Heart left ventricle (tissue), 16 donors: Measurements from ENCODE around the gene VAMP7. TPM values are rescaled to one million over a fixed set of nuclear protein-coding genes. Genes with fewer than 3 reads are reported as not detected.
"Not testable (repeated sequence)": the region's sequence is repeated elsewhere in the genome, so short reads cannot be mapped to it uniquely, and the experiment has no call there.

Experiments
- ATAC-seq, 4 donors: fragments of 200-7000 bp; cut with Tn5 transposase; one replicate each; pipeline ENCODE4 v1.9.1; 2020 to 2022; ENCODE audit warnings: moderate library complexity in 4 of 4, mild to moderate bottlenecking in 3 of 4, moderate number of reproducible peaks in 1 of 4
- DNase-seq, 5 donors: peaks; one replicate each; pipeline ENCODE4 v3.0.0-alpha.2; 2020
- H3K27ac ChIP-seq, 12 donors: fragments of 200-600 bp; sonication (generic) in 4 of 12; one replicate each; pipeline versions ENCODE4 v1.5.0 to v1.8.0; 2016 to 2022; ENCODE audit warnings: mild to moderate bottlenecking in 2 of 12
- H3K27me3 ChIP-seq, 9 donors: fragments of 200-600 bp; sonication (generic) in 2 of 9; one replicate each; pipeline versions ENCODE4 v1.5.1 to v1.8.0; 2016 to 2022; ENCODE audit warnings: mild to moderate bottlenecking in 3 of 9
- H3K36me3 ChIP-seq, 9 donors: fragments of 200-600 bp; sonication (generic) in 2 of 9; one replicate each; pipeline versions ENCODE4 v1.5.0 to v1.8.0; 2018 to 2022; ENCODE audit warnings: mild to moderate bottlenecking in 2 of 9
- H3K4me1 ChIP-seq, 12 donors: fragments of 200-600 bp; sonication (generic) in 4 of 12; one replicate each; pipeline versions ENCODE4 v1.5.0 to v1.8.0; 2016 to 2022; ENCODE audit warnings: mild to moderate bottlenecking in 3 of 12
- H3K4me3 ChIP-seq, 12 donors: fragments of 200-600 bp; sonication (generic) in 4 of 12; one replicate each; pipeline versions ENCODE4 v1.5.0 to v1.8.0; 2017 to 2022; ENCODE audit warnings: mild to moderate bottlenecking in 9 of 12, moderate library complexity in 4 of 12
- H3K9me3 ChIP-seq, 12 donors: fragments of 200-600 bp; sonication (generic) in 4 of 12; one replicate each; pipeline versions ENCODE4 v1.5.0 to v1.8.0; 2016 to 2022; ENCODE audit warnings: mild to moderate bottlenecking in 1 of 12
- POLR2A ChIP-seq, 2 donors: fragments of 450-650 bp; IDR thresholded peaks; one replicate each; pipeline ENCODE4 v1.6.1; 2017; ENCODE audit warnings: antibody characterized with exemption in 2 of 2, mild to moderate bottlenecking in 2 of 2, moderate library complexity in 2 of 2
- WGBS, 4 donors: extraction: QIAGEN DNeasy Blood & Tissue Kit in 2 of 4; methylation state at CpG; one replicate each; pipeline versions ENCODE4 v1.1.5 to v1.1.7; 2013 to 2018; 5-methylcytosine and 5-hydroxymethylcytosine counted together
- intact Hi-C, 10 donors: fragments of 100-400 bp; cut with DNase I; formaldehyde crosslinking; loops; one replicate each; pipeline versions ENCODE4 v1.11.1 to v1.14.2; 2022
- polyA plus RNA-seq, 2 donors: library from polyadenylated mRNA; stranded (reverse); fragments of 200-250 nt; gene quantifications; one replicate each; pipeline ENCODE4 v1.2.3, GENCODE V29; 2013
- total RNA-seq, 9 donors: library from RNA; depleted of rRNA in 2 of 9; stranded (reverse); fragments of >200 nt in 2 of 9; fragmentation: NEBNext Ultra II Directional in 3 of 9; extraction: Animal tissue kit (Norgen Biotek cat#: 25700) in 3 of 9; gene quantifications; one replicate each; pipeline versions ENCODE4 v1.1.0 to v1.2.4, GENCODE V29; 2016 to 2023
- TF ChIP-seq, protein P1 (sequence below), 12 donors: fragments of 200-600 bp; sonication (generic) in 4 of 12; IDR thresholded peaks; one replicate each; pipeline versions ENCODE4 v1.5.0 to v1.8.0; 2018 to 2022; ENCODE audit warnings: antibody characterized with exemption in 12 of 12, mild to moderate bottlenecking in 5 of 12
- donor health status: ischemic (EF 13 %, LVEDD 7.1; RV severe dilation, severe dysfunction).
- donor health status: healthy with polysubstance abuse.
- donor health status: DM: no; HTN: yes; CAD: no.
- donor health status: DM: no; HTN: no; CAD: no.
- donor health status: ischemic (EF 25% LVEDD 6.9; RV normal size, moderate dysfunction).
- donor health status: ischemic (EF 25% LVEDD 5.7; RV mildly dilated, moderate dysfunction).
- donor health status: healthy.
- donor health status: DM: yes; HTN: yes; CAD: no.
- donor health status: ischemic (EF 35%, LVEDD 5.7; RV mildly dilated, moderate dysfunction).
- donor health status: nonischemic (EF 11% LVEDD 7.7; RV severe dilation, severe dysfunction).
- donor health status: DM: yes; HTN: yes; CAD: no.
- donor health status: PGD.
- donor health status: ischemic (EF 29% LVEDD 5.4; RV normal size, mild dysfunction).
- donor health status: nonischemic (EF 23%, LVEDD 6.1; RV moderate dilation, normal function).

VAMP7 gene
- total and polyA plus RNA-seq, 11 donors = 11.2 to 40.8 (median 24.3) TPM

DNA sequence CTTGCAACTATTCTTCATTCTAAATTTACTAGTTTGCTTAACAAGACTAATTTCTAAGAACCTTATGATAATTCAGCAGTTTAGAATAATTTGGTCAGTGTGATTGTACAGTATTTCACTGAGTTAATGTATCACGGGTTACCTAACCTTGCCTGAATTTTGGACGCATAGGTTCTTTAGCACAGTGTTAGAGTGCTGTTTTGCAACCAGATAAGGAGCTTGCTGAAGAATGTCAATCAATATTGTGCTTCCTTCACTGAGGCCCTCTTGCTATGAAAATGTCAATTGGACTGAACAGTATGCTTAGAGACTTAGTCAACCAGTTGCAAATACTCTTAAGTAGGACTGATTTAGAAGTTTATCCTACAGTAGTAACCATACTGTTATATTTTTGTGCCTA lies 19.6 kb downstream of the VAMP7 start:
- ATAC-seq = no peak
- Histone ChIP-seq H3K36me3 (peaks cover 0 to 53% (median 25%) of the 10 kb centered on the region in 9 donors), H3K4me1 (no peaks in the 10 kb centered on the region), H3K27me3 (no peaks in the 10 kb centered on the region), H3K4me3 (no peak overlapping the region), H3K9me3 (peaks cover 0 to 10% (median 0%) of the 10 kb centered on the region in 12 donors), H3K27ac (no peak overlapping the region)
- intact Hi-C loops = no loop called here
- no peak for TF ChIP-seq POLR2A (IDR thresholded peaks at IDR 0.05)
- TF ChIP-seq, protein P1, sequence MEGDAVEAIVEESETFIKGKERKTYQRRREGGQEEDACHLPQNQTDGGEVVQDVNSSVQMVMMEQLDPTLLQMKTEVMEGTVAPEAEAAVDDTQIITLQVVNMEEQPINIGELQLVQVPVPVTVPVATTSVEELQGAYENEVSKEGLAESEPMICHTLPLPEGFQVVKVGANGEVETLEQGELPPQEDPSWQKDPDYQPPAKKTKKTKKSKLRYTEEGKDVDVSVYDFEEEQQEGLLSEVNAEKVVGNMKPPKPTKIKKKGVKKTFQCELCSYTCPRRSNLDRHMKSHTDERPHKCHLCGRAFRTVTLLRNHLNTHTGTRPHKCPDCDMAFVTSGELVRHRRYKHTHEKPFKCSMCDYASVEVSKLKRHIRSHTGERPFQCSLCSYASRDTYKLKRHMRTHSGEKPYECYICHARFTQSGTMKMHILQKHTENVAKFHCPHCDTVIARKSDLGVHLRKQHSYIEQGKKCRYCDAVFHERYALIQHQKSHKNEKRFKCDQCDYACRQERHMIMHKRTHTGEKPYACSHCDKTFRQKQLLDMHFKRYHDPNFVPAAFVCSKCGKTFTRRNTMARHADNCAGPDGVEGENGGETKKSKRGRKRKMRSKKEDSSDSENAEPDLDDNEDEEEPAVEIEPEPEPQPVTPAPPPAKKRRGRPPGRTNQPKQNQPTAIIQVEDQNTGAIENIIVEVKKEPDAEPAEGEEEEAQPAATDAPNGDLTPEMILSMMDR (IDR thresholded peaks at IDR 0.05) = no peak
- WGBS, 4 donors = 84 to 92% (median 89%) methylated on average over 2 of the region's 2 CpGs
- DNase-seq = no peak

DNA sequence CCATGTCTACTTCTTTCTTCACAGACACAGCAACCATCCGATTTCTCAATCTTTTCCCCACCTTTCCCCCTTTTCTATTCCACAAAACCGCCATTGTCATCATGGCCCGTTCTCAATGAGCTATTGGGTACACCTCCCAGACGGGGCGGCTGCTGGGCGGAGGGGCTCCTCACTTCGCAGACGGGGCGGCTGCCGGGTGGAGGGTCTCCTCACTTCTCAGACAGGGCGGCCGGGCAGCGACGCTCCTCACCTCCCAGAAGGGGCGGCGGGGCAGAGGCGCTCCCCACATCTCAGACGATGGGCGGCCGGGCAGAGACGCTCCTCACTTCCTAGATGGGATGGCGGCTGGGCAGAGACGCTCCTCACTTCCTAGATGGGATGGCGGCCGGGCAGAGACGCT lies 26.5 kb downstream of the VAMP7 start:
- H3K27ac ChIP-seq, intact Hi-C loops, ATAC-seq, H3K4me3 ChIP-seq, H3K4me1 ChIP-seq, H3K27me3 ChIP-seq: not testable (repeated sequence)
- Histone ChIP-seq H3K9me3 (peaks cover 0 to 25% (median 6%) of the 10 kb centered on the region in 12 donors), H3K36me3 (peaks cover 0 to 15% (median 8%) of the 10 kb centered on the region in 9 donors)
- DNase-seq = peak in 1 of 5 donors; percentile 44
- 91 to 97% (median 93%) methylated on average over 13 to 26 of the region's 26 CpGs for WGBS, 4 donors

DNA sequence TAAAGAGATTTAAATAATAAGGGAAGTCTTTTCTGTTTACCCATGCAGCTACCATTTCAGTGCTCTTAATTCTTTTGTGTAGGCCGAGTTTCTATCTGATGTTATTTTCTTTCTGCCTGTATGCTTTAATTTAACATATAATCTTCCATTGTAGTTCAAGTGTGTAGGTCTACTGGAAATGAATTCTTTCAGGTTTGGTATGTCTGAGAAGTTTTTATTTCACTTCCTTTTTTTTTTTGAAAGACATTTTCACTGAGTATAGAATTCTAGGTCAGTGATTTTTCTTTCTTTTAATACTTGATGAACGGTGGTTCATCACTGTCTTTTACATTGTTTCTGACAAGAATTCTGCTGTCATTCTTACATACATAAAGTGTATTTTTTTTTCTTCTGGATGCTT lies 42.1 kb downstream of the VAMP7 start:
- H3K27ac ChIP-seq = no peak overlapping the region
- no peaks in the 10 kb centered on the region for H3K27me3 ChIP-seq
- H3K4me3 ChIP-seq = no peak overlapping the region
- DNase-seq = no peak
- ATAC-seq = no peak
- TF ChIP-seq, protein P1 (IDR thresholded peaks at IDR 0.05) = no peak
- no peak for TF ChIP-seq POLR2A (IDR thresholded peaks at IDR 0.05)
- intact Hi-C loops = no loop called here
- 73 to 80% (median 78%) methylated on average over 2 of the region's 2 CpGs for WGBS, 4 donors
- H3K4me1 ChIP-seq = no peaks in the 10 kb centered on the region
- H3K36me3 ChIP-seq = peaks cover 0 to 55% (median 29%) of the 10 kb centered on the region in 9 donors
- peaks cover 0 to 10% (median 0%) of the 10 kb centered on the region in 12 donors for H3K9me3 ChIP-seq

DNA sequence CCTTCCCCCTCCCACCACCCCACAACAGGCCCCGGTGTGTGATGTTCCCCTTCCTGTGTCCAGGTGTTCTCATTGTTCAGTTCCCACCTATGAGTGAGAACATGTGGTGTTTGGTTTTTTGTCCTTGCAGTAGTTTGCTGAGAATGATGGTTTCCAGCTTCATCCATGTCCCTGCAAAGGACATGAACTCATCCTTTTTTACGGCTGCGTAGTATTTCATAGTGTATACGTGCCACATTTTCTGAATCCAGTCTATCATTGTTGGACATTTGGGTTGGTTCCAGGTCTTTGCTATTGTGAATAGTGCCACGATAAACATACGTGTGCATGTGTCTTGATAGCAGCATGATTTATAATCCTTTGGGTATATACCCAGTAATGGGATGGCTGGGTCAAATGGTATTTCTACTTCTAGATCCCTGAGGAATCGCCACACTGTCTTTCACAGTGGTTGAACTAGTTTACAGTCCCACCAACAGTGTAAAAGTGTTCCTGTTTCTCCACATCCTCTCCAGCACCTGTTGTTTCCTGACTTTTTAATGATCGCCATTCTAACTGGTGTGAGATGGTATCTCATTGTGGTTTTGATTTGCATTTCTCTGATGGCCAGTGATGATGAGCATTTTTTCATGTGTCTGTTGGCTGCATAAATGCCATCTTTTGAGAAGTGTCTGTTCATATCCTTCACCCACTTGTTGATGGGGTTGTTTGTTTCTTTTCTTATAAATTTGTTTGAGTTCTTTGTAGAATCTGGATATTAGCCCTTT lies 49.9 kb downstream of the VAMP7 start:
- Histone ChIP-seq H3K36me3 (peaks cover 0 to 19% (median 4%) of the 10 kb centered on the region in 9 donors), H3K9me3 (peaks cover 0 to 25% (median 11%) of the 10 kb centered on the region in 12 donors)
- H3K27me3 ChIP-seq, intact Hi-C loops, H3K4me1 ChIP-seq, ATAC-seq, H3K27ac ChIP-seq, DNase-seq, H3K4me3 ChIP-seq: not testable (repeated sequence)
- WGBS, 4 donors = 84 to 95% (median 90%) methylated on average over 7 to 8 of the region's 8 CpGs

DNA sequence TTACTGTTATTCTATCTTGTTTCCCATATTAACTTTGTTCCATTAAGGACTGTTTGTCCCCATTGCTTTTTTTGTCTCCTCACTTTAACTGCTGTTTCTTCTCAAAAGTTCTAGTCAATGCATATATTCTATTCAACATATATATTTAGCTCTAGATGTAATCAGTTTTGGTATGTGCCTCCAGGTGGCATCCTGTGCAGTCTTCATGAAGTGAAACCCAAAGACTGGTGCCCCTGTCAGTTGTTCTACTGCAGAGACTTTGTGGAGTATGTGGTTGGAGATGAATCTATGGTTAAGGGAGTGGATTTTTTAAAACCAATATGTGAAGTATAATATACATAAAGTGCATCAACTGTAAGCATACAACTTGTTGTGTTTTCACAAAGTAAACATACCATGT lies 57.0 kb downstream of the VAMP7 start:
- H3K27ac ChIP-seq = no peak overlapping the region
- no peak for TF ChIP-seq POLR2A (IDR thresholded peaks at IDR 0.05)
- TF ChIP-seq, protein P1 (IDR thresholded peaks at IDR 0.05) = no peak
- ATAC-seq (no peak), DNase-seq (no peak)
- intact Hi-C loops = no loop called here
- H3K9me3 ChIP-seq = peaks cover 0 to 11% (median 0%) of the 10 kb centered on the region in 12 donors
- H3K36me3 ChIP-seq = peaks cover 0 to 31% (median 7%) of the 10 kb centered on the region in 9 donors
- H3K4me3 ChIP-seq = no peak overlapping the region
- H3K4me1 ChIP-seq = no peaks in the 10 kb centered on the region
- H3K27me3 ChIP-seq = no peaks in the 10 kb centered on the region
